ENCODE measurements around the gene APOD. TPM values are rescaled to one million over a fixed set of nuclear protein-coding genes. Genes with fewer than 3 reads are reported as not detected.
A peak's percentile ranks its signal among the peaks of the same experiment; 100 is the strongest.

APOD gene
- total RNA-seq, 1 donor from 2014 or later, result 0.35 TPM

GRCh38 chr3:195546130-195546560 is 37.6 kb downstream of the APOD start:
- intact Hi-C loops (cut with micrococcal nuclease), result loop anchor here (10.0 kb wide), 2 partner anchors 421 to 781 kb away; no protein-coding TSS in a partner anchor
- DNase-seq (no peak), ATAC-seq (ENCODE audit: low read depth) (no peak)
- ChIA-PET CTCF (interaction anchor here (1.5 to 1.6 kb wide), 2 partner anchors 14 to 275 kb away, joined by 3 to 4 read pairs; partner anchors contain the start of gene XXYLT1), POLR2A (interaction anchor here (0.7 to 0.8 kb wide), 2 partner anchors 416 to 777 kb away, joined by 3 read pairs; no protein-coding TSS in a partner anchor)
- no peak for TF ChIP-seq CTCF (IDR thresholded peaks at IDR 0.05)
- H3K4me1 Mint-ChIP-seq, result peaks cover 69% of the 10 kb centered on the region
- H3K9me3 Mint-ChIP-seq, result no peaks in the 10 kb centered on the region
- H3K36me3 Mint-ChIP-seq (ENCODE audit: low read depth), result peaks cover 8% of the 10 kb centered on the region
- H3K27me3 Mint-ChIP-seq, result no peaks in the 10 kb centered on the region
- H3K27ac Mint-ChIP-seq, result peak overlapping the region; percentile 83
- peak overlapping the region; percentile 64 for H3K4me3 Mint-ChIP-seq

GRCh38 chr3:195544634-195545033 is 39.1 kb downstream of the APOD start:
- Mint-ChIP-seq H3K27me3 (no peaks in the 10 kb centered on the region), H3K36me3 (ENCODE audit: low read depth) (peaks cover 15% of the 10 kb centered on the region), H3K27ac (no peak overlapping the region), H3K4me1 (peaks cover 69% of the 10 kb centered on the region), H3K9me3 (no peaks in the 10 kb centered on the region), H3K4me3 (peak overlapping the region; percentile 91)
- DNase-seq (no peak), ATAC-seq (ENCODE audit: low read depth) (no peak)
- POLR2A ChIA-PET, result interaction anchor here (3.0 kb wide), 1 partner anchor 102 kb away, joined by 20 read pairs; the partner anchor contains the start of gene ACAP2
- CTCF ChIA-PET, result no interaction called here
- TF ChIP-seq CTCF (IDR thresholded peaks at IDR 0.05), result no peak
- intact Hi-C loops (cut with micrococcal nuclease), result loop anchor here (5.0 to 10.0 kb wide), 4 partner anchors 363 to 1952 kb away; partner anchors contain the start of genes OPA1 and TNK2

- POLR2A ChIA-PET, result interaction anchor here (2.7 to 3.0 kb wide), 2 partner anchors 102 to 857 kb away, joined by 20 to 25 read pairs; partner anchors contain the start of gene ACAP2
- Mint-ChIP-seq H3K4me3 (peak overlapping the region; percentile 91), H3K27me3 (no peaks in the 10 kb centered on the region), H3K9me3 (no peaks in the 10 kb centered on the region), H3K4me1 (peaks cover 72% of the 10 kb centered on the region), H3K36me3 (ENCODE audit: low read depth) (peaks cover 19% of the 10 kb centered on the region), H3K27ac (no peak overlapping the region)
- DNase-seq (no peak), ATAC-seq (ENCODE audit: low read depth) (no peak)
- no peak for TF ChIP-seq CTCF (IDR thresholded peaks at IDR 0.05)
- CTCF ChIA-PET, result no interaction called here
- intact Hi-C loops (cut with micrococcal nuclease), result loop anchor here (5.0 to 10.0 kb wide), 4 partner anchors 363 to 1952 kb away; partner anchors contain the start of genes OPA1 and TNK2
Measured at GRCh38 chr3:195544230-195544536, 39.6 kb downstream of the APOD start.

- CTCF ChIA-PET, result interaction anchor here (2.0 to 2.5 kb wide), 2 partner anchors 21 to 273 kb away, joined by 10 to 11 read pairs; partner anchors contain the start of gene XXYLT1
- Mint-ChIP-seq H3K27me3 (no peaks in the 10 kb centered on the region), H3K27ac (peak overlapping the region; percentile 92), H3K9me3 (no peaks in the 10 kb centered on the region), H3K4me1 (peaks cover 74% of the 10 kb centered on the region), H3K36me3 (ENCODE audit: low read depth) (peaks cover 22% of the 10 kb centered on the region), H3K4me3 (peak overlapping the region; percentile 91)
- TF ChIP-seq CTCF (IDR thresholded peaks at IDR 0.05), result no peak
- intact Hi-C loops (cut with micrococcal nuclease), result loop anchor here (1.0 to 10.0 kb wide), 6 partner anchors 21 to 1951 kb away; partner anchors contain the start of genes LSG1, OPA1 and TNK2
- peak; percentile 23 for DNase-seq
- peak; percentile 2 for ATAC-seq (ENCODE audit: low read depth)
- POLR2A ChIA-PET, result interaction anchor here (0.6 to 3.4 kb wide), 19 partner anchors 8 to 960 kb away, joined by 3 to 25 read pairs (median 8); partner anchors contain the start of genes ACAP2, LSG1, TNK2 and XXYLT1
Measured at GRCh38 chr3:195543500-195544229, 40.1 kb downstream of the APOD start.

Measured in activated B cell treated with CpG ODN at 0.5 μM for 24 hours (primary cell).